GM21515 (cell line): ENCODE data around the gene DISP3.

Experiments
- ATAC-seq: cut with Tn5 transposase; IDR thresholded peaks from one replicate; pipeline ENCODE4 v1.9.1; 2021; ENCODE audit not compliant: unreplicated experiment

DISP3 gene

DNA sequence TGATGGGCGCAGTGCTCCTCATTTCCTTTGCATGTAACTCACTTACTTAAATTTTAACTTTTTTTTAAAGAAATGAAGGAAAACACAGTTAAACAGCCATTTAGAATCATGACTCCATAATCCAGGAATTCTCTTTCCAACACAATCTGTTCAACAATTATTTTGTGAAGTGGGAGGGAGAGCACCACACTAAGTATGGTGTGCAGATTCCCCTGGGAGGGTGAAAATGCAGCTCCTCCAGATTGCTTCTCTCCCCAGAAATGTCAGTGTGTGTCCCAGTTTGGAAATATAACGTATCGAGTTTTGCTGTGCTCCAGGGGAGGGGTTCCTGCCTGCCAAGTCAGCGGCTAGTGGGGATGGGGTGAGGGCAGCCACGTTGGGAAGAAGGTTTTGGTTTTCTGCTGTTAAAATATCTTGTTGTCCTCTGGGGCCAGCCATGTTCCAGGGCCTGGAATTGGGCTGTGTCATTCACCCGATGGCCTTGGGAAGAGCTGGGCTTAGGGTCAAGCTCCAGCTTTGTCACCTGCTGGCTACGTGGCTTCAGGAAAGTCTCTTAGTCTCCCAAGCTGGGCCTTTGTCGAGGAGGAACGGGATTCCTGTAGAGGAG, 17.3 kb upstream of the DISP3 start:
- ATAC-seq, result no peak

DNA sequence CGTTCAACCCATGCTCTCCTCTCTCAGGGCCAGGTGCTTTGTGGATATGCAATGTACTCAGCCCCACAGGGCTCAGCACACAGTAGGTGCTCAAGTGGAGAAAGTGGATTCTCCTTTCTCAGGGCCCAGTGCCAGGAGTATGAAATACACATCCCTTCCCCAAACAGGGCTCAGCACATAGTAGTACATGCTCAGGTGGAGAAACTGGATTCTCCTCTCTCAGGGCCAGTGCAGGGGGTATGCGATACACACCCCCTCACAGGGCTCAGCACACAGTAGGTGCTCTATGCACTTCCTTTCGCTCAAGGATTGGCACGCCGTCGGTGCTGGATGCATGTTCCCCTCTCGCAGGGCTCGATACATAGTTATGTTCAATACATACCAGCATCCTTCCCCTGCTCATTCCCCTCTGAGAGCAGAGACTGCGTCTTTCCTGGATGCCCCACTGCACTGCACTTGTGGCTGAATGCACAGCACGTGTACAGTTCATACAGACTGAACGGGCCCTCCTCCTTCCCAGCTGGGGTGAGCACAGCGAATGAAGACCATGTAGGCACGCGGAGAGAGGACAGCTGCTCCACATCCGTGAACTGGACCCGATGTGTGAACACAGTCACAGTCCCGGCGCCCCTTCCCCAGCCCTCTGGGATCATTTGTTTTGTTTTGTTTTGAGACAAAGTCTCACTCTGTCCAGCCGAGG, 16.6 kb upstream of the DISP3 start:
- no peak for ATAC-seq

- ATAC-seq, result no peak
Observed at GRCh38 chr1:11463177-11463576, 15.8 kb upstream of the DISP3 start.

GRCh38 chr1:11465307-11465706, 13.6 kb upstream of the DISP3 start:
- no peak for ATAC-seq

- ATAC-seq, result no peak
Observed at GRCh38 chr1:11466416-11466815, 12.5 kb upstream of the DISP3 start.

DNA sequence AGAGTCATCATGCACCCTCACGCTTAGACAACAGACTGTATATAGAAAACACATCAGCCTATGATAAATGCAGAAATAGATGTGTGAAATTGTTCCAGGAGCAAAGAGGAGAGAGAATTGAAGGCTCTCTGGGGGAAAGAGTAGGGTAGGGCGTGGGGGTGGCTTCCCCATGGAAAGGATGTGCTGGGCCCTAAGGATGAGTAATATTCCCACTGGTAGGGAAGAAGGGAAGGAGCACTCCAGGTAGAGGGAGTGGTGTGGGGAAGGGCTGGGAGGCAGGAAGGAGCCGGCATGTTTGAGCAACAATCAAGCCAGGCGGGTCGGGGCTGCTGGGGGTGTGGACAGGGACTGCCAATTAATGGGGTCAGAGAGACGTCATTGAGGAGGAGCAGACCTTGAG, 10.1 kb upstream of the DISP3 start:
- ATAC-seq, result no peak

DNA sequence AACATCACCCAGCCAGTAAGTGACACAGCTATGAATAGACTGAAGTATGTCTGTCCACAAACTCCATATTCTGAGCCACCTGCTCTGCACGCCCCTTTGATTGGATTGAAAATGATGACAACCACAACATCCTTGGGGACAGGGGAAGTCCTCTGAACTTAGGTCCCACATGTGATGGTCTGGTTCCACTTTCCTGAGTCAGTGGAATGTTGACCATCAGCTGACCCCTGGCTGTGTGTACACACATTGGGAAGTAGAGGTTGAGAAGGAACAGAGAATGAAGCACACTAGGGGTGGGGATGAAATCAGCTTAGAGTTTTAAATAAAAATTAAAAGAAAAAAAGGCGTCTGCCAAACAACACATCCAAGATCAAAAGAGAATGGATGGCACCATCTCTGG, 8.0 kb upstream of the DISP3 start:
- ATAC-seq, result no peak

DNA sequence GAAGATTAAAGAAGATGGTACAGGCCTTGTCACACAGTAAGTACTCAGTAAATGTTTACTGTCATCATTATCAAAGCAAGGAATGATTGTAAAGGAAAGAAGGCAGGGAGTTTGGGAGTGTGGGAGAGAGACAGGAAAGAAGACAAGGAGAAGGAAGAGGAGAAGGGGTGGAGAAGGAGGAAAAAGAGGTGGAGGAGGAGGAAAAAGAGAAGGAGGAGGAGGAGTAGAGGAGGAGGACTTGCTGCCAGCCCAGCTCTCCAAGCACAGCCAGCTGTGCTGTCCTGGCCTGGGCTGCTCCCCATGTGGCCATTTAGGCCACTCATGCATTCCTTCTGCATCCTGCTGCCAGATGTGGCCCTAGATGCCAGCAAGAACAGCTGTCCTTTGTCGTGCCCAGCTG, 7.5 kb upstream of the DISP3 start:
- ATAC-seq, result no peak

GRCh38 chr1:11472284-11472683, 6.7 kb upstream of the DISP3 start:
- no peak for ATAC-seq

GRCh38 chr1:11472741-11473140, 6.2 kb upstream of the DISP3 start:
- no peak for ATAC-seq

DNA sequence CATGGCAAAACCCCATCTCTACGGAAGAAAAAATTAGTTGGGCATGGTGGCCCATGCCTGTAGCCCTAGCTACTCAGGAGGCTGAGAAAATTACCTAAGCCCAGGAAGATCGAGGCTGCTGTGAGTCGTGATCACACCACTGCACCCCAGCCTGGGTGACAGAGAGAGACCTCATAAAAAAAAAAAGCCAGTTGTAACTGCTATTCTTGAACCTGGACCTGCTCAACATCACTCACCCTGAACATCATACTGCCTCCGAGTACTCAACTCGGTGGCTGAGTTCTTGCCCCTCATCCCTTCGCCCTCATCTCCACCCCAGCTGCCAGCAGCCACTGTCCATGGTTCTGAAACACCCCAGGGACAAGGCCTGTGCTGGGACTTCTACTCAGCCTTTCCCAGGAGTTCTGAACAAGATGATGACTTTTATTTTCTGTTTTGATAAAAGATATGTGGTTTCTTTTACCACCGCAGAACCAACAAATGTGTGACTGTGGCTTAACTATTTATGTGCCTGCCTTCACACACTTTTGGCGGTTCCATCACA, 5.4 kb upstream of the DISP3 start:
- ATAC-seq, result no peak

DNA sequence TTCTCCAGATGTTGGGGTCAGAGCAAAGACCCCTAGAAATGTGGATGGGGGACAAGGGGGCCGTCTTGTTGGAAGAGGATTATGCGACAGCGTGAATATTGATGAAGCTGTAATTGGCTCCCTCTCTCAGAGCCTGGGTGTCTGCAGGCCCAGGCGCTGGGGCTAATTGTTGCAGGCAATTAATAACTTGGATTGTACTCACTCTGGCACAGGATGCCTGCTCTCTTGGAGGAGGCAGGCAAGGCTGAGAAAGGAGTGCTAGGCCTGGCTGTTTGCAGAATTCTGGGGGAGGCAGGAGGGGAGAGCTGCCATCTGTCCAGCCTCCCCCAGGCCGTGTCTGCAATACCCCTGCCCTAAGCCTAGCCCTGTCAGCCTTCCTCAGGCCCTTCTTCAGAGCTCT, 4.1 kb upstream of the DISP3 start:
- no peak for ATAC-seq

GRCh38 chr1:11475748-11476147, 3.2 kb upstream of the DISP3 start:
- ATAC-seq, result no peak

DNA sequence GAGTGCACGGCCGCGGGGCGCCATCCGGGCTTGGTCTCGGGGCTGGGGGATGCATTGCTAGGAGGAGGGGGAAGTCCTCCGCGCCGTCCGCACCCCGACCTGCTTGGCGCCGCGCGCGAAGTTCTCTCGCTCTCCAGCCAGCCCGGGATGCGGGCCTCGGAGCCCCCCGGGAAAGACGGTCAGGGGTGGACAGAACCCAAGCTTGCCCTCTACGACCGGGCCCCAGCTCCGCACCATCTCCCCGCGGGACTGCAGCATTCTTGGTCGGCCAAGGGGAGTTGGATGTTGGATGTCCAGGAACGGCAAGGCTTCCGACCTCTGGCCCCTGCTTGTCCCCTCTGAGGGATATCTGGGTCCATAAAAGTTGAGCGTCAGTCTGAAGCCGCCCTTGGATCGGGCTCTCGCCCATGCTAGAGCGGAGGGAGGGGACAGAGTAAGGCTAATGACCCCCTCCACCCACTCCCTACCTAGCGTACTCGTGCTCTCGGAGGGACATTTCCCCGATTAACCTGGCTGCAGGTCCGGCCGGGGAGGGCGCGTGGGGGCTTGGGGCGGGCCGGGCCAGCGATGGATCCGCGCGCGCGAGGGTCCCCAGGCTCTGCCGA, 522 bp downstream of the DISP3 start:
- ATAC-seq, result no peak

- no peak for ATAC-seq
Observed at GRCh38 chr1:11481019-11481418, 2.1 kb downstream of the DISP3 start.

- no peak for ATAC-seq
Observed at GRCh38 chr1:11482198-11482597, 3.2 kb downstream of the DISP3 start.

DNA sequence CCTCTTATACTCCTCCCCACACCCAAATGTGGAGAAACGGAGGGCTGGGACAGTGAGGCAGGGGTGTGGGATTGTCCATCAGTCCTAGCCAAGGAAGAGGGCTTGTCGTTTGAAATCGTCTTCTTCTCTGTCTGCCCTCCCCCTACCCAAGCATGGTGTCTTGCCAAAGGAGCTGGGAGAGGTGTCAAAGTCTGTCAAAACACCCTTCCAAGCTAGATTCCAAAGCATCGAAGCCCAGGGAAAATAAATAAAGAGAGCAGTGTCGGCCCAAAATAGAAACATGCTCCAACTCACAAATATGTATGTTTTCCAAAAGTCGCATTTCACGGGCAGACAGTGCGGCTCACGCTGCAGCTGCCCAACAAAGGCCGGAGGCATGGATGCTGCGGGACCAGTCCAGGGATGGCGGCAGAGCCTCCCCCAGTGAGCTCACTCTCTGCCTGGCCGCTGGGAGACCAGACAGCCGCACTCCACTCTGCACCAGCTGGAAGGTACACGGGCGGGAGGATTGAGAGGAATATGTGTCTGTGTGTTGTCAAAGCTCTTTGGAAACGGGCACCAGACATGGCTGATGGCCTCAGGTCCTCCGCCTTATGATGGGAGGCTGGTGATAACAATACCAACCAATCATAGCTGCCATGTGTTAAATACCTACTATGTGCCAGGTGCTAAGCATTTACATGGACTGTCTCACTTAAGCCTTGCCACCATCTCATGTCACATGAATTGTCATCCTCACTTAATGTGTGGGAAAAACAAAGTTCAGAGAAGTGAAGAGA, 3.9 kb downstream of the DISP3 start:
- ATAC-seq, result no peak

- no peak for ATAC-seq
Observed at GRCh38 chr1:11483581-11484320, 4.8 kb downstream of the DISP3 start.

GRCh38 chr1:11484321-11484655, 5.3 kb downstream of the DISP3 start:
- ATAC-seq, result no peak

GRCh38 chr1:11485191-11485590, 6.2 kb downstream of the DISP3 start:
- no peak for ATAC-seq
